IMR-90 (cell line): ENCODE data around the gene DTHD1. TPM values are rescaled to one million over a fixed set of nuclear protein-coding genes. Genes with fewer than 3 reads are reported as not detected.

Source experiments
- ATAC-seq: fragments of 200-7000 bp; cut with Tn5 transposase; 2 replicates; pipeline ENCODE4 v1.9.1; 2020; ENCODE audit warnings: low read depth, mild to moderate bottlenecking, moderate library complexity
- BruUV-seq: library from RNA; stranded (reverse); fragments of 400-500 nt; replicated peaks from 2 replicates; lab custom pipeline; 2021; lab: Mats Ljungman, UMichigan
- CTCF ChIA-PET: fragments of 300-600 bp; formaldehyde crosslinking; extraction: SDS; loops from one replicate; lab custom pipeline; 2021; ENCODE audit warnings: antibody characterized with exemption; lab: Yijun Ruan, JAX
- POLR2A ChIA-PET: fragments of 300-600 bp; sonication (Branson Sonifier 250); formaldehyde crosslinking; loops from one replicate; lab custom pipeline; 2022; ENCODE audit warnings: antibody characterized with exemption; ENCODE audit not compliant: unreplicated experiment; lab: Charles Lee
- DNase-seq: peaks from one replicate; pipeline ENCODE4 v3.0.0; 2013
- H2AFZ ChIP-seq: replicated peaks from 2 replicates; pipeline ENCODE3; 2013; ENCODE audit warnings: low read length, mild to moderate bottlenecking; ENCODE audit not compliant: poor library complexity
- H2AK5ac ChIP-seq: 2 replicates; pipeline ENCODE4 v1.6.1; 2013; ENCODE audit warnings: low read depth, low read length, inconsistent platforms
- H2AK9ac ChIP-seq: replicated peaks from 2 replicates; pipeline ENCODE3; 2013; ENCODE audit warnings: mild to moderate bottlenecking, low read depth, low read length, moderate library complexity; ENCODE audit not compliant: poor library complexity
- H2BK120ac ChIP-seq: 2 replicates; pipeline ENCODE4 v1.6.1; 2013; ENCODE audit warnings: low read depth, low read length, inconsistent platforms
- H2BK15ac ChIP-seq: 3 replicates; pipeline ENCODE4 v1.6.1; 2013; ENCODE audit warnings: low read depth, low read length, inconsistent platforms
- H2BK20ac ChIP-seq: 2 replicates; pipeline ENCODE4 v1.6.1; 2013; ENCODE audit warnings: low read depth, mild to moderate bottlenecking, inconsistent platforms, low read length, moderate library complexity
- H2BK5ac ChIP-seq: 2 replicates; pipeline ENCODE4 v1.6.1; 2013; ENCODE audit warnings: mild to moderate bottlenecking, low read depth, low read length, inconsistent platforms; ENCODE audit not compliant: poor library complexity, severe bottlenecking
- H3K14ac ChIP-seq: replicated peaks from 2 replicates; pipeline ENCODE4 v1.6.1; 2013; ENCODE audit warnings: low read depth, low read length, inconsistent platforms
- H3K18ac ChIP-seq: 2 replicates; pipeline ENCODE4 v1.6.1; 2013; ENCODE audit warnings: low read depth, low read length, control low read depth
- H3K23ac ChIP-seq: 2 replicates; pipeline ENCODE4 v1.6.1; 2013; ENCODE audit warnings: low read depth, low read length, inconsistent platforms
- H3K27ac ChIP-seq: 2 replicates; pipeline ENCODE4 v1.5.1; 2013; ENCODE audit warnings: mild to moderate bottlenecking, control low read depth, low read length; ENCODE audit not compliant: insufficient read depth
- H3K27me3 ChIP-seq: 2 replicates; pipeline ENCODE4 v1.6.1; 2013; ENCODE audit warnings: low read length; ENCODE audit not compliant: control insufficient read depth, insufficient read depth
- H3K36me3 ChIP-seq: 2 replicates; pipeline ENCODE4 v1.6.1; 2013; ENCODE audit warnings: low read length, mixed read lengths; ENCODE audit not compliant: control insufficient read depth, insufficient read depth
- H3K4ac ChIP-seq: 2 replicates; pipeline ENCODE4 v1.6.1; 2013; ENCODE audit warnings: low read depth, low read length, inconsistent platforms
- H3K4me1 ChIP-seq: 2 replicates; pipeline ENCODE4 v1.6.1; 2013; ENCODE audit warnings: low read length, mixed read lengths; ENCODE audit not compliant: control insufficient read depth, insufficient read depth
- H3K4me2 ChIP-seq: 2 replicates; pipeline ENCODE4 v1.6.1; 2013; ENCODE audit warnings: low read depth, mild to moderate bottlenecking, control low read depth, low read length, moderate library complexity
- H3K4me3 ChIP-seq: 2 replicates; pipeline ENCODE4 v1.5.1; 2013; ENCODE audit warnings: low read depth, mild to moderate bottlenecking, control low read depth, low read length, moderate library complexity; ENCODE audit not compliant: insufficient read depth
- H3K56ac ChIP-seq: 2 replicates; pipeline ENCODE4 v1.6.1; 2013; ENCODE audit warnings: low read length, inconsistent platforms; ENCODE audit not compliant: insufficient read depth; ENCODE audit errors: extremely low read depth
- H3K79me1 ChIP-seq, 2 experiments: 2 replicates each; pipeline ENCODE4 v1.6.1; 2013; ENCODE audit warnings: low read length in 2 of 2, inconsistent platforms in 1 of 2, low read depth in 1 of 2
- H3K9ac ChIP-seq: 2 replicates; pipeline ENCODE4 v1.6.1; 2013; ENCODE audit warnings: low read depth, low read length, control low read depth
- H3K9me1 ChIP-seq: 2 replicates; pipeline ENCODE4 v1.6.1; 2013; ENCODE audit warnings: low read length, inconsistent platforms; ENCODE audit not compliant: insufficient read depth
- H3K9me3 ChIP-seq: 2 replicates; pipeline ENCODE4 v1.6.1; 2013; ENCODE audit warnings: low read length; ENCODE audit not compliant: control insufficient read depth, insufficient read depth
- H4K20me1 ChIP-seq: 2 replicates; pipeline ENCODE4 v1.6.1; 2013; ENCODE audit warnings: low read length, inconsistent platforms; ENCODE audit not compliant: insufficient read depth
- H4K5ac ChIP-seq: 2 replicates; pipeline ENCODE4 v1.6.1; 2013; ENCODE audit warnings: mild to moderate bottlenecking, low read depth, low read length, control low read depth
- H4K8ac ChIP-seq, 2 experiments: 2 replicates each; pipeline ENCODE4 v1.6.1; 2013; ENCODE audit warnings: low read depth in 2 of 2, low read length in 2 of 2, control low read depth in 1 of 2, inconsistent platforms in 1 of 2
- H4K91ac ChIP-seq: 2 replicates; pipeline ENCODE4 v1.6.1; 2013; ENCODE audit warnings: low read depth, low read length, inconsistent platforms; ENCODE audit not compliant: insufficient read depth
- CHD1 ChIP-seq: IDR thresholded peaks from 2 replicates; pipeline ENCODE4 v1.6.1; 2012; ENCODE audit warnings: low read depth, low read length, improper control_type of control experiment
- ELK1 ChIP-seq: fragments of 150-350 bp; IDR thresholded peaks from 2 replicates; pipeline ENCODE4 v1.6.1; 2016; ENCODE audit warnings: low read depth, mild to moderate bottlenecking, low read length, moderate library complexity, borderline replicate concordance
- FOS ChIP-seq: fragments of 150-350 bp; IDR thresholded peaks from 2 replicates; pipeline ENCODE4 v1.6.1; 2016; ENCODE audit warnings: low read depth, low read length
- MAFK ChIP-seq: IDR thresholded peaks from 2 replicates; pipeline ENCODE4 v1.6.1; 2012; ENCODE audit warnings: low read depth, low read length, improper control_type of control experiment
- MAZ ChIP-seq: IDR thresholded peaks from 2 replicates; pipeline ENCODE4 v1.6.1; 2012; ENCODE audit warnings: low read depth, mild to moderate bottlenecking, low read length, improper control_type of control experiment, moderate library complexity, borderline replicate concordance
- SMC3 ChIP-seq: fragments of 150-350 bp; IDR thresholded peaks from 2 replicates; pipeline ENCODE4 v1.6.1; 2016; ENCODE audit warnings: low read depth, mild to moderate bottlenecking, antibody characterized with exemption, low read length, moderate library complexity
- USF2 ChIP-seq: fragments of 150-350 bp; IDR thresholded peaks from 2 replicates; pipeline ENCODE4 v1.6.1; 2017; ENCODE audit warnings: mild to moderate bottlenecking, antibody characterized with exemption, low read length, low read depth
- WGBS, 2 experiments: methylation state at CpG; one replicate each; pipeline versions ENCODE4 v1.1.5 to v1.1.7; 2013; ENCODE audit warnings: missing lambda C conversion rate in 2 of 2; ENCODE audit not compliant: insufficient read length in 1 of 2; ENCODE audit errors: extremely low coverage in 2 of 2; 5-methylcytosine and 5-hydroxymethylcytosine counted together
- dilution Hi-C: fragments of 300-500 bp; cut with HindIII; formaldehyde crosslinking; loops from one replicate; pipeline ENCODE4 v1.14.3; 2018; ENCODE audit warnings: low sequenced_read_pairs; ENCODE audit not compliant: unreplicated experiment
- in situ Hi-C: fragments of 300-500 bp; cut with MboI; formaldehyde crosslinking; loops from 3 replicates; pipeline ENCODE4 v1.14.3; 2019; ENCODE audit warnings: low sequenced_read_pairs, inconsistent platforms, mixed read lengths
- intact Hi-C: fragments of 100-400 bp; cut with micrococcal nuclease; formaldehyde crosslinking; loops from 2 replicates; pipeline ENCODE4 v1.10.0; 2022
- polyA plus RNA-seq, 3 experiments: library from polyadenylated mRNA; depleted of rRNA; stranded (reverse); fragments of >200 nt; gene quantifications; 2 replicates each; pipeline ENCODE4 v1.2.3, GENCODE V29; 2012; ENCODE audit warnings: low replicate concordance in 1 of 3
- total RNA-seq: library from RNA; depleted of rRNA; stranded (reverse); fragments of >200 nt; gene quantifications from 2 replicates; pipeline ENCODE4 v1.2.3, GENCODE V29; 2012

Gene DTHD1
- total and polyA plus RNA-seq, 2 of the 4 experiments (the other 2 are of a cell fraction) = not detected

GRCh38 chr4:36349938-36350549 lies 68.6 kb downstream of the DTHD1 start:
- no peak overlapping the region for H2AK5ac ChIP-seq
- 40% methylated on average over 1 of the region's 4 CpGs; no CpG with 5 or more reads in 1 of the 2 experiments for WGBS, 2 experiments
- no peak overlapping the region for H3K4ac ChIP-seq
- no peak overlapping the region for H3K4me3 ChIP-seq
- H4K20me1 ChIP-seq = no peaks in the 10 kb centered on the region
- no peaks in the 10 kb centered on the region for H3K79me1 ChIP-seq
- no peak overlapping the region for H3K14ac ChIP-seq
- H4K5ac ChIP-seq = no peak overlapping the region
- no TSS peak for BruUV-seq
- TF ChIP-seq ELK1 = no peak
- TF ChIP-seq CHD1 = no peak
- TF ChIP-seq FOS = no peak
- no peak for TF ChIP-seq USF2
- TF ChIP-seq SMC3 = no peak
- no peak for TF ChIP-seq MAFK
- no peak for TF ChIP-seq MAZ
- no peak overlapping the region for H2BK5ac ChIP-seq
- intact Hi-C loops (no loop called here), dilution Hi-C loops (no loop called here), in situ Hi-C loops (loop anchor here (25.0 kb wide), 1 partner anchor 1037 kb away; no protein-coding TSS in a partner anchor)
- DNase-seq = no peak
- H3K4me1 ChIP-seq = no peaks in the 10 kb centered on the region
- H3K9me1 ChIP-seq = no peaks in the 10 kb centered on the region
- no peak overlapping the region for H2BK20ac ChIP-seq
- H3K4me2 ChIP-seq = no peak overlapping the region
- POLR2A ChIA-PET = no interaction called here
- H4K91ac ChIP-seq = no peak overlapping the region
- H2BK15ac ChIP-seq = no peak overlapping the region
- no peak overlapping the region for H2AK9ac ChIP-seq
- no peak overlapping the region for H3K9ac ChIP-seq
- H3K56ac ChIP-seq = no peak overlapping the region
- H2AFZ ChIP-seq = no peak overlapping the region
- H3K27me3 ChIP-seq = no peaks in the 10 kb centered on the region
- CTCF ChIA-PET = no interaction called here
- H3K27ac ChIP-seq = no peak overlapping the region
- H2BK120ac ChIP-seq = no peak overlapping the region
- H3K9me3 ChIP-seq = no peaks in the 10 kb centered on the region
- H3K18ac ChIP-seq = no peak overlapping the region
- no peaks in the 10 kb centered on the region for H3K36me3 ChIP-seq
- no peak overlapping the region for H3K23ac ChIP-seq
- ATAC-seq = no peak
- H4K8ac ChIP-seq = no peak overlapping the region
